GM19025 (cell line): ENCODE data around the gene MDFI.

Experiments used
- ATAC-seq: cut with Tn5 transposase; IDR thresholded peaks from one replicate; pipeline ENCODE4 v1.9.1; 2021; ENCODE audit warnings: mild to moderate bottlenecking, low read depth, moderate library complexity; ENCODE audit not compliant: unreplicated experiment

MDFI gene

DNA sequence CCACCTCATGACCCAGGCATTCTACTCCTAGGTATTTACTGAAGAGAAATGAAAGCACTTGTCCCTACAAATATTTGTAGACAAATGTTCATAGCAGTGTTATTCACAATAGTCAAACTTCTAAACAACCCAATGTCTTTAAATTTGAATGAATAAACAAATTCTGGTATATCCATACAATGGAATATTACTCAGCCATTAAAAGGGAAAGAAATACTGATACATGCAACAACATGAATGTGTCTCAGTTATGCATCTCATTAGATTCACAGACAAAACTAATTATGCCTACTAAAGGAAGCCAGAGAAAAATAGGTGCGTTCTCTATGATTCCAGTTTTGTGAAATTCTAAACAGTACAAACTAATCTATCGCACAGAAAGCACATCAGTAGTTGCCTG is 30.7 kb downstream of the MDFI start:
- no peak for ATAC-seq

DNA sequence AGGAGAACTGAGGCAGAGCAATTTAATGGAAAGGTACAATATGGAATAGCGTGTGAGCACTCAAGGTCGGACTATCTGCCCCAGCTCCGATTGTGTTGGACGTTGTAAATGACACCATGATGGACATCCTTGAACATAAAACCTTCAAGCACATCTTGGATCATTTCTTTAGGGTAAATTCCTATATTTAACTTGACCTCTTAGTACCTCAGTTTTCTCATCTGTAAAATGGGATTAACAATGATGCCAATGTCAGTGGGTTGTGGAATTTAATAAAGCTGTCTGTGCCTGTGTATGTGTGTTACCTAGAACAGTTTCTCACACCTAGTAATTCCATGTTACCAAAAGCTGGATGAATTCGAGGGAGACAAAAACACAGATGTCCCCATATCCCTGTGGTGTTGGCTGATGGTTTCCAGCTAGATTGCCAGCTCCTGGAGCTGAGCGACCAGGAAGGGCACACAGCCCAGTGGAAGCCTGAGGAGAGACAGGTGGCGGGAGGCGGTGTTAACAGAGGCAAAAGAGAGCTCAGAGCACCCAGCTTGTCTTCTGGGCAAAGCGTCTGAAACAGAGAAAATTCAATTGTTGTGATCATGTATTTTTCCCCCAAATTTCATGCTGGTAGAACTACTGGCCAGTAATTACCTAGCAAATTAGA is 32.6 kb downstream of the MDFI start:
- ATAC-seq = no peak

DNA sequence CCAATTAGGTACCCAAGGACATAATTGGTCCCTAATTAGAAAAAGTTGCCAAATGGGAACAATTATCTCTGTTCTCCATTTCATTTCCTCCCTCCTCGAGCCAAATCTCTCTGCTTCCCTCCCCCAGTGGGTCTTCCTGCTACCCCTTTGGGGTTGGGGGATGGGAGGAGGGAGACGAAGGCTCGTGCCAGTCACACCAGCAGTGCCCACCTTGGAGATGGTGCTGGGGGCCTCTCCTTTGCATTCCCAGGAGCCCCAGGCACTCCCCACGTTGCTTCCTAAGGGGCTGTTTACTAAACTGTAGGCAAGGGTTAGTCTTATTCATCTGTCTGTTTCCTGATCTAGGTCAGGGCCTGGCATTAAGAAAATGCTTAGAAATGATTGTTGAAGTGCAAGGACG is 33.1 kb downstream of the MDFI start:
- ATAC-seq = no peak

DNA sequence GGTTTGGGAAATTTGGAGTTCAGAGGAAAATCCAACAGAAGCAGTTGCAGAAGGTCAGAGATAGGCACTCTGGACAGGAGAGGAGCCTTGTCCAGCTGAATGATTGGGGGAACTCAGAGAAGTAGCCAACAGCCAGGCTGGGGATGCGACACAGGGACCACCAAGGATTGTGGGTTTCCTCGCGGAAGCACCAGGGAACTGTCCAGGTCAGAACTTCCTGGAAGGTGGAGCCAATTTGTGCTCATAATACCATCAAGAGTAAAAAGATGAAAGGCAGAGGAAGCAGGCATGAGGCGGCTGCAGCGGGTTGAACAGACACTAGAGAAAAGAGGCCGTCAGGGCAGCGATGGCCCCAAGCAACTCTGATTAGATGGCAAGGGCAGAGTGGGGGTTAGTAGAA is 33.7 kb downstream of the MDFI start:
- ATAC-seq = no peak

DNA sequence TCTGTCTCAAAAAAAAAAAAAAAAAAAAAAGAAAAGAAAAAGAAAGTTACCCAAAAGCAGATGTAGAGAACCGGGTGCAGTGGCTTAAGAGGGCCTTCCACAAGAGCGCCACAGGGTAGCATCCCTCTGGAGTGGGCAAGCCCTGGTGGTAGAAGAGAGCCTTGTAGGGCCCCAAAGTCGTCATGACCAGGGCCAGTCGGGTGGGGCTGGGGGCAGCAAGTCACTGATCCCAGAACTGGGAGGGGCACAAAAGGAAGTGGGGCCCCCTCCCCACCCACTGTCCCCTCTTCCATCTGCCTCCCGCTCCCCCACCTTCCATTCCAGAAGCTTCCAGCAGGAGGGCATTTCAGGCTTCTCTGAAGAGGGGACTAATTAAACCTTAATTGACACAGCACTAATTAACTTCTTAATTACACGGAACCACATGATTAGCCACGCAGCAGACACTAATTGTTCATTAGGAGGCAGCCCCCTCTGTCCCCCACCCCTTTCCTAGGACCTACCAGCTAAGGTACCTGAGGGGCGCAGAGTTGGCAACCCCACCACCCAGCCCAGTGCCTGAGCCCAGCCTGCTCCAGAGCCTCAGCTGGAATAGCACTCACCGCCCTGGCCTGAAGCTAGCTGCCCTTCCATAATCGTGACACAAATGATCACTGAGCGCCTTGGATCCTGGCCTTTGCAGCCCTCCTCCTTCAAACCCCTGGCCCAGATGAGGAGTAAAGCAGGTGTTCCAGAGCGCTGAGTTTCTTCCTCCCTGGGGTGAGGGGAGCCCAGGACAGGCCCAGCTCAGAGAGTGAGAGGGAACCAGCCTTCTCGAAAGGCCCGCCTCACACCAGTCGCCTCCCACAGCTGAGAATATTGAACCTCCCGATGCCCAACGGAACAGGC is 34.8 kb downstream of the MDFI start:
- ATAC-seq = no peak

DNA sequence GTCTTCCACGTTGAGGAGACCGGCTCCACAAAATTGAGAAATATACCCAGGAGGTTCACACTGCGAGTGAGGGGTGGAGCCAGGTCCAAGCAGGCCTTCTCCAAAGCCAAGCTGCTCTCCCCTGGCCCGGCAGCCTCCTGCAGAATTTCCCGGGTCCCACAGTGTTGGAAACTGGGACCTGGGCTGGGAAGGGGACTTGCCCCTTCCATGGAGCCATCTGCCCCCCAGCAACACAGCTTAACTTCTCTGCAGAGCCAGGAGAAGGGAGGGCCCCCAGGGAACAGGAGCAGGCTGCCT is 35.4 kb downstream of the MDFI start:
- ATAC-seq = no peak

DNA sequence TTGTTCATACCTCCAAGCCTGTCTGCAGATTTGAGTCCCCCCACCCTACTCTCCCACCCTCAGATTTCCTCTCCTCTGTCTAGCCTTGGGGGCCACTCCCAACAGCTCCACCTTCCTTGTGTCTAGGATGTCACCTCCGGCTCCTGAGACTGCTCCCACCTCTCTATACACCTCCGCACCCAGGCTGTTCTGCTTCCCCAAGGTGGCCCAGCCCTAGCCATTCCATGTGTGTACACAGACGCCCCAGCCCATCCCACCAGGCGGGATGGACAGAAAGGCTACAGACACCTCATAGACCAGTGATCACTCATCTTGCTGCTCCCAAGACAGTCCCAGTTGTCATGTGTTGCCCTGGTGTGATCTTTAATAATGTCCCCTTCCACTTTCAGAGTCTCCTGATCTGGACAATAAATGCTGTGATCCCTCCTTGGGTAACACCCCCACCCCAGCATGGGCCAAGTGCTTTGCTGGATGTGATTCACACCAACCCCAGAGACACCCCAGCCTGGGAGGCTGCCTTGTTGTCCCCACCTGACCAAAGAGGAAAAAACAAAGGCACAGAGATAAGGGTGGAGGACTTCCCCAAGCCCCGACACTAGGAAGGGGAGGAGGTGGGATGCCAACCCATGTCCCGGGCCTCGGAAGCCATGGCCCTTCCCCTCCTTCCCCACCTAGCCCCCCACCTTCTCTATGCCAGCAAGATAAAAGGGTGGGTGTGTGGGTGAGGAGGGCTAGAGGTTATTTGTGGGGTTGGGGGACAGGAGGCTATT is 36.1 kb downstream of the MDFI start:
- no peak for ATAC-seq

DNA sequence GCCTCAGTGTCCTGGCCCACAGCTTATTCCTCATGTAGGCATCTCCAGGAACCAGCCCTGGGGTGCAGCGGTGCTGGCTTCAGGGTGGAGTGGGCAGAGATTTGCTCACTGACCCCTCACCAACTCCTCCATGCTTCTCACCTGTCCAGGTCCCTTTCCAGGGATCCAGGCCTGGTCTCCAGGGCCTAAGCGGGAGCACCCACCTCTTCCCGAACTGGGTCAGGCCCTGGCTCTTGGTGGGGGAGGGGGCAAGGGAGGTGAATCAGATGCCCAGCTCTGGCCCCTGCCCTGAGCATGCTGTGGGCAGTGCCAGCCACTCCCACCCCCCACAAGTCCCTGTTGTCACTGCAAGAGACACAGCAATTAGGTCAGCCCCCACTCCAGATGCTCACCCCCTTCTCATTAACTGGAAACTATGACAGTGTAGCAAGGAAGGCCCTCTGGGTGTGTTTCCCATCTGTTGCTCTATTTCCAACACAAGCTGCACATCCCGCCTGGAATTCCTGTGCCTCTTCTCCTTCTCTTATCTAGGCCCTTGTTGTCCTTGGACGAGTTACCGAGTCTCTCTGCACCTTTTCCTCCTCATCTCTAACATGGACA is 37.0 kb downstream of the MDFI start:
- ATAC-seq = no peak

DNA sequence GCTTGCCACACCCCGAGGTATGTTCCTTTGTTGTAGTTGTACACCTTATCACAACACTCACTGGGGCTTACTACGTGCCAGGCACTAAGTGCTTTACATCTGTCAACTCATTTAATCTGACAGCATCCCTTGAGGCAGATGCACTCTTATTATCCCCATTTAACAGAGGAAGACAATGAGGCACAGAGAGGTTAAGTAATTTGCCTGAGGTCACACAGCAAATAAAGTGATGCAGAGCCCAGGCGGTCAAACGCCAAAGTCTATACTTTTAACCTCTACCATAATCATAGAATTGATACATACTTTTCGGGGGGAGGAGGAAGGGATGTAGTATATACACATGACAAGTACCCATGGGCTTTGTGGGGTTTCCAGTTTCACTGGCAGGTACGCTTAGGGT is 37.7 kb downstream of the MDFI start:
- no peak for ATAC-seq

DNA sequence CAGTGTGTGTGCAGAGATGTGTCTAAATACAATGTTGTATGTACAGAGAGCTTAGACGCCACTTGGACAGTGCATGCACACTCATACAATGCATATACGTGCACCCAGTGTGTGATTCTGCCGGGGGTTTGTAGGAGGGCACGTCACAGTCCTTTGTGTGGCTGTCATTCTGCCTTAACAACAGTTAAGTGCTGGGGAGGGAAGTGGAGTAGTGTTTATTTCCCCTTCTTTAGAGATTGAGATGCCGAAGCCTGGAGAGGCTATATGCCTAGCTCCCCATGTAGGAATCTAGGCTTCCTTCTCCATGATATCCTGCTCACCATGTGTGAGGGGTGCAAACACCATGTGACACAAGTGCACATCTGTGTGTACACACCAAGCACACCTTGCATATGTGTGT is 38.2 kb downstream of the MDFI start:
- no peak for ATAC-seq

DNA sequence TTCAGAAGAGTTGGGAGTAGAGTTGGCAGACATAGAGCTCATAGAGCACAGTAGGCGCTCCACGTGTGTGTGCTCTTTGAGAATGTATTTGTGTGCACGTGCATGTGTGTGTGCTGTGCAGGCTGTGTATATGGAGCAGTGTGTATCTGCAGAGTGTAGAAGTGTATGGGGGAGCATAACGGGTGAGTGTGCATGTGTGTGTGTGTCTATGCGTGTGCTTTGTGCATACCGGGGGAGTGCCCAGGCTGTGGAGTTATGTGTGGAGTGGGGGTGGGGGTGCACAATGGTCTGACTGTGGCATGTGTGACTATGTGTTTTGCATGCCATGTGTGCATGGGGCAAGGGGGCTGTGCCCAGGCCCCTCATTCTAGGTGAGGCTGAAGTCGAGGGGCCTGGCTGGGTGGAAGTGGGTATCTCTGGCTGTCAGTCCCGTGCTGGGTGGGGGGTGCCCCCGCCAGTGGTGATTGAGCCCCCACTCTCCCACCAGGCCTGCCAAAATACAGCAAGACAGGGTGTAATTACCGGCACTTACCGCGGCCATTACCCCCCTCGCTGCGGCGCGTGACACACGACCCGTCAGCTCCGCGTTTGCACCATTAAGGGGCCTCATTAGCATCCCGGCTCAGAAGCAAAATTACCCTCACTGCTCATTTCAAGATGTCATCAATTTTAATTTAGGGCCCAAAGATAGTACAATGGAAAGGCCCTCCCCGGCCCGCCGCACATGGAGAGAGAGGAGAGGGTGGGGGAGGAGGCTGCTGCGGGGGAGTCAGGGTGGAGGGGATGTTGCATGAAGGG is 39.1 kb downstream of the MDFI start:
- ATAC-seq = no peak

DNA sequence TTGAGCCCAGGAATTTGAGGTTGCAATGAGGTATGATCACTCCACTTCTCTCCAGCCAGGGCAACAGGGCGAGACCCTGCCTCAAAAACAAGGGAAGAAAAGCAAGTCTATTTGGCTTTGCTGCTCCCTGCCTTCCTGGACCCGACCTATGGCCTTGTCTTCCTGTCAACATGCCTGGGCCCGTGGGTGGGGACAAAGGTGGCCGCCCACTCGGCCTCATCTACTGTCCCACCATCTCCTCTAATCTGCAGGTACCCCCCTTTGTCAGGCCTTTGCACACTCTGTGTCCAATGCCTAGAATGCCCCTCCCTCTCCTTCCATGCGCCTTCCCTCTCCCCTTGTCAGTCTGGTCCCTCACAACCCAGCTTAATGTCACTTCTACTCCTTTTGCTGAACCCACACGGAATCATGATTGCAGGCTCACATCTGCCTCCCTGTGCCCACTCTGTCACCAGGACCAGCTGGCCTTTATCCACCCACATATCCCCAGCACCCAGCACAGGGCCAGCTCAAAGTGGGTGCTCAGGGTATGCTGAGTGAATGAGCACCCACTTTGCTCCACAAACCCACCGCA is 40.3 kb downstream of the MDFI start:
- ATAC-seq = no peak

DNA sequence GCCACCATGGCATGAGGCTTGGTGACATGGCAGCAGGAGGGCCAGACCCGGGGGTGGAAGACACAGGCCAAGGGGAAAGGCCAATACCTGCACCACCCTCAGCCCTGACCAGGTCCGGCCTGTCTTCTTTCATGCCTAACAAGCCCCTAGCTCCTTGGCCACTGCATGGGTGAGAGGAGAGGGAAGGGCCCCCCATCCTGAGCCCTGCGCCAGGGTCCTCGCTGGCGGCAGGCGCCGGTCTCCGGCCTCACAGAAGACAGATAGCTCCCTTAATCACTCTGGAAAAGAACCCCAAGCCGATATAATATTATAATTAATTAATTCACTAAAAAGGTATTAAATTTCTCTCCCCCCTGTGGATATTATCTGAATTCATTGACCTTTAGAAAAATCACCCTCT is 41.4 kb downstream of the MDFI start:
- no peak for ATAC-seq

DNA sequence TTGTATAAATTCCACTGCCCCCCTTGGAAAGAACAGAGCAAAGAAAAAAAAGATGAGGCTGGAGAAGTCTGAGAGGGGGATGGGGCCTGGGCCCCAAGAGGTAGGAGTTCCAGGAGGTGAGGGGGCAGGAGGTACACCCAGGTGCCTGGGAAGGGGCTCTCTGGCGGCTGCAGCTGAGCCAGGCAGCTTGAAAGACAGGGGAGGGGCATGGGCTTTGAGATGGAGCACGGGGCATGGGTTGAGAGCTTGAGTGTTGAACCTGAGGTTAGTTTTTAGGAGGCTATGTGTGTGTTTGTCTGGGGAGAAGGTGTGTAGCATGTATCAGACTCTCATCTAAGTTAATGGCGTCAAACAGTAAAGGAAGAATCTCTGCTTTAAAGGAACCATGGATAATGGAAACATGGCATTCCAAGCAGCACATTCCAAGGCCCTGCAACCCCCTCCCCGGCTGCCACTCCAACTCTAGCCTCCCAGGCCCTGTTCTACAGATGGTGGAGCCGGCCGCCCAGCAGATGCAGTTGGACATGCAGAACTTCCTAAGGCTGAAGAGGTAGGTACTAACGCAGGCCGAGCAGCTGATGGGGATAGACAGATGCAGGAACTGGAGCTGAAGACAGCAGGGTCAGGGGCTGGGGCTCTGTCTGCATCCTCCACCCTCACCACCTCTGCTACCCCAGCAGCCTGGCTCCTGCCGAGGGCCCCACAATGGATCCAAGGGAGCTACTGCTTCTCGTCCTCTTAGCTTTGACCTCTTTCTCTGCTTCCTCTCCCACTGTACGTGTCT is 42.1 kb downstream of the MDFI start:
- ATAC-seq = no peak

DNA sequence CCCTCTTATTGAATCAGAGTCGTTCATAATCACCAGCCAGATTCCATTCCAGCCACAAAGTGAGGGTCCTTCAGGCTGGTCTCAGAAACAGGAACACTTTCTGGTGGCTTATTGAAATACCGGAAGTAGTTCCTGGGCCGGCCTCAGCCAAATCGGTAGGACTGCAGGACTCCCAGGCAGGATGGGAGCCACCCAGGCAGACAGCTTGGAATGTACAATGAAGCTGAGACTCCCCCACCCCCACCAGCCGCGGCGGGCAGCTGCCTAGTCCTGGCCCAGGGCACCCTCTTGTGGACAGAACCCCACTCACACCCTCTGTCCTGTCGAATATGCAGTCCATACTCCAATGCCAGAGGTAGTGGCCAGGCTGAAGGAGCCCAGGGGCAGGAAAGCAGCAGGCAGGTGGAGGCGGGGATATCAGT is 43.8 kb downstream of the MDFI start:
- peak; percentile 38 for ATAC-seq

DNA sequence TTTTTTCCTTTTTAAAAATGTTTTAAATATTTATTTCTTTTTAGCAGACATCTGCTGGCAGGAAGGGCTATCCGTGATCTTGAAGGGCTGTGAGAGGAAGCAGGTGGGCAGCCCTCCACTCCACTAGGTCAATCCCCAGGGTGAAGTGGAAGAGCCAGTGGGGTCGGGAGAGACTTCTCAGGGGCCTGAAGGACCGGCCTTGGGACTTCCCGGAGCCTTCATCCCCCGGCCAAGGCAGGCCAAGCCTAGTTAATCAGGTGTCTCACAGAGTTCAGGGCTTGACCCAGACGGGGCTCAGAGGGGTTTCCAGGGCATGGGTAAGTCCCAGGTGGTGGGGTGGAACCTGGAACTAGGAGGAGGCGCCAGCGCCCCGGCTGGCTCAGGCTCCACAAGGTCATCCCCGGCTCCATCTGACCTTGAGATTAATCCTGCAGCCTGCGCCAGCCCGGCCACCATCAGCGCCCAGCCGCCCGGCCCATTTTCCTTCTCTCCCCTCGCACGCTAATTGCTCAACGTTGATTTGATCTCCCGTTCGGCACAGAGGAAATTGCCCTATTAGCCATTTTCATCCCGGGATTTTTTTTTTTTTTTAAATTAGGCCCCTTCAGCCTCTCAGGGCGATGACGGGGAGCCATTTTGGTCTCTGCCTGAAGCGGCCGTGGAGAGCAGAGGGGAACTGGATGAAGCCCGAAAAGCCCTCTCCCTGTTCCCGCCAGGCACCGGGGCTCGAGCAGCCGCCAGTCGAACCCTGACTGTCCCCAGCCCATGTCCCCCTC is 44.4 kb downstream of the MDFI start:
- ATAC-seq = peak; percentile 21

DNA sequence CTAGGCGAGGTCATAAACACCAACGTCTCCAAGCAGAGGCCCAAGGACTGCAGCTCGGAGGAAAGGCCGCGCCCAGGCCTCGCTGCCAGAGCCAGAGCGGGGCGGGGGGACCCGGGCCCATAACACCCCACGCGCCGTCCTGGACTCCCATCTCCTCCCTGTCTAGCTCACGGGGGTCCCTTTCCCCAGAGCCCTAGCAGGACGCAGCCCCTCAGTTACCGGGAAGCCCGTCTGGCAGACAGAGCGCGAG is 44.9 kb downstream of the MDFI start:
- no peak for ATAC-seq

DNA sequence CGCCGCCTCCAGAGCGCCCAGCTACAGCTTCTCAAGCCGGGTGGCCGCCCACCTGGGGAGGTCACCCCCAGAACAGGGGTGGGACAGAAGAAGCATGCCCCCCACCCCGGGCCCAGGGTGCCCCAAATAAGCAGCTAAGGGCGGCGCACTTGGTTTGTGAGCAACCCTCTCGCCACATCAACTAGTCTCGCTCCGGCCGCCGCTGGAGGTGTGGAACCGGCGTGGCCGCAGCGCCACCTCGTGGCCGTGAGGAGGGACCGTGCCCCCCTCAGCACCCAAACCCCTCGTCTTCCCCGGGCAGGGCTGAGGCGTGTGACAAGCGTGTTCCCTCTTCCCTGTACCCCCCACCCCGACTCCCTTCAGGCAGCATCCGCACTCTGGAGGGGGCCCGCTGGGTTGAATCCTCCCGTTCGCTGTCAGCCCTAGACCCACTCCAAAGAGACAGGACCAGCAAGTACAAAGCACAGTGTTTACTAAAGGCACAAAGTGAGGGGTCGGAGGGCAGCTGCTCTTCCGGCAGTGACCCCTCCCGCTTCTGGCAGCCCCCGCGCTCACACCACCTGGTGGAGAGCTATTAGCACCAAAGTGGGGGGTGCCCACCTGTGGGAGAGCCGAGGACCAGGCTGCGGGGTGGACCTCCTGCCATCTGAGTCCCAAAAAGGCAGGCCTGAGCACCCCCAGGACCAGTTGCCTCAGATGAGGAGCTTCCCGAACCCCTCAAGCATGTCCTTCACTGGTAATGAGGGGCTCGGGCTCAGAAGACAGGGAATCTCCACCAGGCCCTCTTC is 45.4 kb downstream of the MDFI start:
- no peak for ATAC-seq
